Lung (tissue), 12 donors: ENCODE results near the gene RBFOX2. TPM values are rescaled to one million over a fixed set of nuclear protein-coding genes. Genes with fewer than 3 reads are reported as not detected.
A peak's percentile ranks its signal among the peaks of the same experiment; 100 is the strongest.

Source experiments
- ATAC-seq: fragments of 200-7000 bp; cut with Tn5 transposase; one replicate; pipeline ENCODE4 v1.9.1; 2020; ENCODE audit warnings: moderate number of reproducible peaks; ENCODE audit not compliant: insufficient read depth, low FRiP score
- DNase-seq, 3 donors: peaks; one replicate each; pipeline ENCODE4 v3.0.0-alpha.2; 2013 to 2017
- H3K27ac ChIP-seq, 2 donors: one replicate each; pipeline ENCODE4 v1.5.1; 2013; ENCODE audit warnings: mild to moderate bottlenecking in 2 of 2, moderate library complexity in 2 of 2, control low read depth in 1 of 2, inconsistent platforms in 1 of 2, low read depth in 1 of 2, low read length in 1 of 2
- H3K27me3 ChIP-seq, 3 donors: one replicate each; pipeline ENCODE4 v1.5.1; 2013; ENCODE audit warnings: low read length in 2 of 3; ENCODE audit not compliant: control insufficient read depth in 3 of 3, insufficient read depth in 3 of 3
- H3K36me3 ChIP-seq, 4 donors: one replicate each; pipeline ENCODE4 v1.5.1; 2013; ENCODE audit warnings: low read length in 4 of 4, mild to moderate bottlenecking in 1 of 4, moderate library complexity in 1 of 4; ENCODE audit not compliant: control insufficient read depth in 4 of 4, insufficient read depth in 4 of 4
- H3K4me1 ChIP-seq, 5 donors: one replicate each; pipeline ENCODE4 v1.5.1; 2013; ENCODE audit warnings: low read length in 5 of 5, mild to moderate bottlenecking in 2 of 5, moderate library complexity in 1 of 5; ENCODE audit not compliant: control insufficient read depth in 5 of 5, insufficient read depth in 5 of 5
- H3K4me3 ChIP-seq: one replicate; pipeline ENCODE4 v1.5.1; 2013; ENCODE audit warnings: mild to moderate bottlenecking, control low read depth, moderate library complexity
- H3K9ac ChIP-seq, 2 donors: one replicate each; pipeline ENCODE4 v1.5.1; 2013; ENCODE audit warnings: low read length in 2 of 2, control low read depth in 1 of 2; ENCODE audit not compliant: insufficient read depth in 1 of 2
- H3K9me3 ChIP-seq, 4 donors: one replicate each; pipeline ENCODE4 v1.5.1; 2013; ENCODE audit warnings: low read length in 3 of 4, mild to moderate bottlenecking in 1 of 4, moderate library complexity in 1 of 4; ENCODE audit not compliant: control insufficient read depth in 4 of 4, insufficient read depth in 3 of 4
- CTCF ChIP-seq: IDR thresholded peaks from 2 replicates; pipeline ENCODE4 v1.5.1; 2012; ENCODE audit warnings: mild to moderate bottlenecking; ENCODE audit errors: control extremely low read depth, extremely low read depth
- WGBS, 2 donors: extraction: QIAGEN DNeasy Blood & Tissue Kit; methylation state at CpG; one replicate each; pipeline ENCODE4 v1.1.7; 2013; 5-methylcytosine and 5-hydroxymethylcytosine counted together
- polyA plus RNA-seq, 2 donors: library from polyadenylated mRNA; stranded (reverse); fragments of 200-250 nt; gene quantifications; one replicate each; pipeline ENCODE4 v1.2.1, GENCODE V29; 2013
- total RNA-seq, 2 donors: library from RNA; depleted of rRNA in 1 of 2; stranded (reverse); fragments of >200 nt in 1 of 2; gene quantifications; one replicate each; pipeline ENCODE4 v1.2.1, GENCODE V29; 2014 to 2021
- donor health status: control.
- donor health status: control.
- donor health status: Bipolar disorder and iron deficiency.
- donor health status: healthy.
- donor health status: DM: yes; HTN: yes; CAD: no.

Gene RBFOX2
- total and polyA plus RNA-seq, 4 donors: 16.5 to 195 (median 43.3) TPM

GRCh38 chr22:35735542-35735941 lies 293.1 kb downstream of the RBFOX2 start:
- H3K36me3 ChIP-seq: peaks cover 5 to 9% (median 7%) of the 10 kb centered on the region in 4 donors
- ATAC-seq: no peak
- no peak overlapping the region for H3K27ac ChIP-seq
- H3K9ac ChIP-seq: no peak overlapping the region
- H3K9me3 ChIP-seq: no peaks in the 10 kb centered on the region
- H3K4me1 ChIP-seq: peaks cover 0 to 9% (median 0%) of the 10 kb centered on the region in 5 donors
- H3K4me3 ChIP-seq: no peak overlapping the region
- no peak for DNase-seq
- no peak for TF ChIP-seq CTCF
- 82 to 89% methylated on average over 1 of the region's 1 CpG for WGBS, 2 donors
- no peaks in the 10 kb centered on the region for H3K27me3 ChIP-seq

GRCh38 chr22:35734517-35734827 lies 294.2 kb downstream of the RBFOX2 start:
- no peak for ATAC-seq
- 82 to 94% methylated on average over 7 of the region's 7 CpGs for WGBS, 2 donors

GRCh38 chr22:35733791-35734516 lies 294.7 kb downstream of the RBFOX2 start:
- Histone ChIP-seq H3K9me3 (no peaks in the 10 kb centered on the region), H3K27me3 (no peaks in the 10 kb centered on the region), H3K4me3 (no peak overlapping the region), H3K27ac (no peak overlapping the region), H3K9ac (no peak overlapping the region), H3K36me3 (peaks cover 3 to 6% (median 5%) of the 10 kb centered on the region in 4 donors), H3K4me1 (peaks cover 0 to 9% (median 0%) of the 10 kb centered on the region in 5 donors)
- TF ChIP-seq CTCF: no peak
- ATAC-seq (no peak), DNase-seq (peak; percentile 45 to 80 (median 71))
- WGBS, 2 donors: 81% methylated on average over 7 of the region's 7 CpGs

More at GRCh38 chr22:35734517-35734827, 294.2 kb downstream of the RBFOX2 start:
- Histone ChIP-seq H3K9ac (no peak overlapping the region), H3K36me3 (peaks cover 5 to 9% (median 6%) of the 10 kb centered on the region in 4 donors), H3K4me3 (no peak overlapping the region), H3K27ac (no peak overlapping the region), H3K4me1 (peaks cover 0 to 9% (median 0%) of the 10 kb centered on the region in 5 donors), H3K27me3 (no peaks in the 10 kb centered on the region), H3K9me3 (no peaks in the 10 kb centered on the region)
- no peak for DNase-seq
- no peak for TF ChIP-seq CTCF

GRCh38 chr22:35733036-35733435 lies 295.6 kb downstream of the RBFOX2 start:
- H3K4me1 ChIP-seq: peaks cover 0 to 9% (median 0%) of the 10 kb centered on the region in 5 donors
- ATAC-seq (no peak), DNase-seq (no peak)
- no peaks in the 10 kb centered on the region for H3K27me3 ChIP-seq
- H3K9me3 ChIP-seq: no peaks in the 10 kb centered on the region
- H3K36me3 ChIP-seq: peaks cover 0 to 5% (median 2%) of the 10 kb centered on the region in 4 donors
- H3K4me3 ChIP-seq: no peak overlapping the region
- H3K27ac ChIP-seq: no peak overlapping the region
- no peak overlapping the region for H3K9ac ChIP-seq
- WGBS, 2 donors: 86 to 91% methylated on average over 10 of the region's 10 CpGs
- TF ChIP-seq CTCF: no peak
